Mesenchymal stem cell (in vitro differentiated cells and primary cell): ENCODE measurements around the gene PIP5K1B.
A peak's percentile ranks its signal among the peaks of the same experiment; 100 is the strongest.

Experiments
- DNase-seq: peaks from one replicate; pipeline ENCODE4 v3.0.0-alpha.2; 2013
- H2AFZ ChIP-seq: one replicate; pipeline ENCODE4 v1.6.1; 2013; ENCODE audit warnings: low read depth, mild to moderate bottlenecking, control low read depth, inconsistent platforms, low read length, moderate library complexity
- H2AK5ac ChIP-seq: 2 replicates; pipeline ENCODE4 v1.6.1; 2013; ENCODE audit warnings: low read length, moderate library complexity, mild to moderate bottlenecking, inconsistent platforms; ENCODE audit not compliant: severe bottlenecking
- H2BK120ac ChIP-seq: one replicate; pipeline ENCODE4 v1.6.1; 2013; ENCODE audit warnings: low read depth, mild to moderate bottlenecking, inconsistent platforms, low read length, moderate library complexity
- H2BK12ac ChIP-seq, 2 experiments: one replicate each; pipeline ENCODE4 v1.6.1; 2013; ENCODE audit warnings: inconsistent platforms in 2 of 2, low read length in 2 of 2, mild to moderate bottlenecking in 2 of 2, moderate library complexity in 2 of 2, control low read depth in 1 of 2
- H2BK15ac ChIP-seq: one replicate; pipeline ENCODE4 v1.6.1; 2013; ENCODE audit warnings: mild to moderate bottlenecking, low read depth, inconsistent platforms; ENCODE audit not compliant: poor library complexity, severe bottlenecking
- H2BK5ac ChIP-seq: 2 replicates; pipeline ENCODE4 v1.6.1; 2013; ENCODE audit warnings: low read depth, mild to moderate bottlenecking, low read length, control low read depth, inconsistent platforms; ENCODE audit not compliant: poor library complexity, severe bottlenecking
- H3K14ac ChIP-seq, 2 experiments: one replicate each; pipeline ENCODE4 v1.6.1; 2013; ENCODE audit warnings: inconsistent platforms in 2 of 2, low read length in 2 of 2, control low read depth in 1 of 2, mild to moderate bottlenecking in 1 of 2, moderate library complexity in 1 of 2
- H3K18ac ChIP-seq, 2 experiments: one replicate each; pipeline ENCODE4 v1.6.1; 2013; ENCODE audit warnings: inconsistent platforms in 2 of 2, low read length in 2 of 2, control low read depth in 1 of 2, low read depth in 1 of 2, mild to moderate bottlenecking in 1 of 2
- H3K23ac ChIP-seq, 2 experiments: one replicate each; pipeline ENCODE4 v1.6.1; 2013; ENCODE audit warnings: inconsistent platforms in 2 of 2, low read length in 2 of 2, mild to moderate bottlenecking in 2 of 2, moderate library complexity in 2 of 2, control low read depth in 1 of 2
- H3K27ac ChIP-seq: 2 replicates; pipeline ENCODE4 v1.5.1; 2013; ENCODE audit warnings: mild to moderate bottlenecking, moderate library complexity, low read length, control low read depth, inconsistent platforms; ENCODE audit not compliant: poor library complexity, severe bottlenecking
- H3K27me3 ChIP-seq, 2 experiments: 2 replicates each; pipeline versions ENCODE4 v1.6.1 to v1.7.0; 2013; ENCODE audit warnings: low read length in 2 of 2, mild to moderate bottlenecking in 2 of 2, moderate library complexity in 2 of 2, control low read depth in 1 of 2, inconsistent platforms in 1 of 2; ENCODE audit not compliant: control insufficient read depth in 1 of 2, insufficient read depth in 1 of 2
- H3K36me3 ChIP-seq, 2 experiments: 2 replicates each; pipeline versions ENCODE4 v1.6.1 to v1.7.0; 2013; ENCODE audit warnings: low read length in 2 of 2, control low read depth in 1 of 2, inconsistent platforms in 1 of 2, low read depth in 1 of 2, mild to moderate bottlenecking in 1 of 2; ENCODE audit not compliant: insufficient read depth in 2 of 2, control insufficient read depth in 1 of 2
- H3K4ac ChIP-seq, 2 experiments: one replicate each; pipeline ENCODE4 v1.6.1; 2013; ENCODE audit warnings: inconsistent platforms in 2 of 2, low read length in 2 of 2, mild to moderate bottlenecking in 2 of 2, moderate library complexity in 2 of 2, control low read depth in 1 of 2, low read depth in 1 of 2
- H3K4me1 ChIP-seq: 2 replicates; pipeline ENCODE4 v1.6.1; 2013; ENCODE audit warnings: low read depth, low read length, control low read depth; ENCODE audit not compliant: control insufficient read depth, insufficient read depth
- H3K4me2 ChIP-seq: 2 replicates; pipeline ENCODE4 v1.6.1; 2013; ENCODE audit warnings: low read length, mild to moderate bottlenecking, inconsistent platforms; ENCODE audit not compliant: poor library complexity, severe bottlenecking
- H3K4me3 ChIP-seq, 2 experiments: 2 replicates each; pipeline versions ENCODE4 v1.5.1 to v1.7.0; 2013; ENCODE audit warnings: low read length in 2 of 2, mild to moderate bottlenecking in 2 of 2, control low read depth in 1 of 2, low read depth in 1 of 2; ENCODE audit not compliant: insufficient read depth in 1 of 2
- H3K79me1 ChIP-seq: replicated peaks from 2 replicates; pipeline ENCODE4 v1.6.1; 2013; ENCODE audit warnings: mild to moderate bottlenecking, control low read depth, low read length, inconsistent platforms; ENCODE audit not compliant: poor library complexity, severe bottlenecking
- H3K9ac ChIP-seq: 2 replicates; pipeline ENCODE4 v1.7.0; 2013; ENCODE audit warnings: mild to moderate bottlenecking, low read length, moderate library complexity
- H3K9me3 ChIP-seq: 2 replicates; pipeline ENCODE4 v1.7.0; 2013; ENCODE audit warnings: mild to moderate bottlenecking, low read length; ENCODE audit not compliant: control insufficient read depth
- H4K8ac ChIP-seq: one replicate; pipeline ENCODE4 v1.6.1; 2013; ENCODE audit warnings: inconsistent platforms, mild to moderate bottlenecking, low read length, moderate library complexity
- H4K91ac ChIP-seq: one replicate; pipeline ENCODE4 v1.6.1; 2013; ENCODE audit warnings: mild to moderate bottlenecking, low read length, inconsistent platforms
- WGBS: methylation state at CpG from one replicate; pipeline ENCODE4 v1.1.7; 2013; ENCODE audit warnings: mixed read lengths; 5-methylcytosine and 5-hydroxymethylcytosine counted together

Gene PIP5K1B

GRCh38 chr9:68869022-68869421, 164.0 kb downstream of the PIP5K1B start:
- no peak overlapping the region for H3K18ac ChIP-seq
- no peak overlapping the region for H2BK5ac ChIP-seq
- no peak overlapping the region for H2BK12ac ChIP-seq
- no peak overlapping the region for H2BK15ac ChIP-seq
- WGBS = 91% methylated on average over 3 of the region's 3 CpGs
- H2AK5ac ChIP-seq = no peak overlapping the region
- H3K23ac ChIP-seq = no peak overlapping the region
- H2AFZ ChIP-seq = no peak overlapping the region
- no peak overlapping the region for H3K4ac ChIP-seq
- H3K4me2 ChIP-seq = no peak overlapping the region
- H3K9ac ChIP-seq = no peak overlapping the region
- no peak overlapping the region for H3K4me3 ChIP-seq
- peaks cover 4% of the 10 kb centered on the region in 2 experiments for H3K27me3 ChIP-seq
- no peak overlapping the region for H4K8ac ChIP-seq
- H3K9me3 ChIP-seq = no peaks in the 10 kb centered on the region
- no peaks in the 10 kb centered on the region for H3K4me1 ChIP-seq
- H3K14ac ChIP-seq = no peak overlapping the region
- no peak overlapping the region for H3K27ac ChIP-seq
- no peak for DNase-seq
- no peak overlapping the region for H2BK120ac ChIP-seq
- H4K91ac ChIP-seq = no peak overlapping the region
- H3K79me1 ChIP-seq = no peaks in the 10 kb centered on the region
- H3K36me3 ChIP-seq = no peaks in the 10 kb centered on the region

DNA sequence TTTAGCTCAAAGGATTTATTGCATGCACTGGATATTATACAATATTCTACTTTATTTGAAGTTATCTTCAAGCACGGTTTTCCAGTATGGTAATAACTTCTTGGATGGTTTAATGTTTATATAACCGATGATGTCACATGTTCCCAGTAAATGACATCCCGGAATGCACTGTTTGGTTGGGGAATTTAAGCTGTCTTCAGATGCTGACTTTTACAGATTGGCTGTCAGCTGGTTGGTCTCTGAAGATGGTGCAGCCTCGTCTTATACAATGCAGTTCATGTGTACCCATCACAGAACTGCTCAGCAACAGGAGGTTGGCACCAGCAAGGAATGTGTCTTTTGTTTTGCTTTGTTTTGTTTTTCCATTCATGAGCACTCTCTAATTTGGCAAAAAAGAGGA, 165.0 kb downstream of the PIP5K1B start:
- Histone ChIP-seq H3K23ac (no peak overlapping the region), H2BK120ac (no peak overlapping the region), H3K9ac (no peak overlapping the region), H2AFZ (no peak overlapping the region), H3K9me3 (no peaks in the 10 kb centered on the region), H3K36me3 (no peaks in the 10 kb centered on the region), H3K4ac (no peak overlapping the region), H3K79me1 (no peaks in the 10 kb centered on the region), H4K8ac (no peak overlapping the region), H2AK5ac (no peak overlapping the region), H3K14ac (no peak overlapping the region), H4K91ac (no peak overlapping the region), H2BK12ac (no peak overlapping the region), H3K4me1 (no peaks in the 10 kb centered on the region), H3K27me3 (peaks cover 4% of the 10 kb centered on the region in 2 experiments), H2BK15ac (no peak overlapping the region), H2BK5ac (no peak overlapping the region), H3K4me3 (no peak overlapping the region), H3K18ac (no peak overlapping the region), H3K4me2 (no peak overlapping the region), H3K27ac (no peak overlapping the region)
- DNase-seq = no peak
- 78% methylated on average over 4 of the region's 4 CpGs for WGBS

DNA sequence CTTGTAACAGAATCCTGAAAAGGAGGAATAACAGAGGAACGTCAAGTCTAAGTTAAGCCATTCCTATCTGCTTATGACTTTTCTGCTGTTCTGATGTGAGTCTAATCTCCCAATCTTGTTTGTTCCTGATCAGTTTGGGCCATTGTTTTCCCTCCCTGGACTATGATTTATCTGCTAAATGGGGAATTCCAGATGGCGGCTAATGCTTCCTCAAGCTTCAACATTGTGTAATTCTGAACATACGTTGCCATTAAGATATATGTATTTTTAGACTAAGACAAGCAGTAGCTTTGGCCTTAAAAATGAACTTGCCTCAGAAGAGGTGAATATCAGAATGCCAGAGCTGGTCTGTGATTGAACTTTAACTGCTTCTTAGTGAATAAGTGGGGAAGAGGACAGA, 166.2 kb downstream of the PIP5K1B start:
- H2AK5ac ChIP-seq = no peak overlapping the region
- H3K36me3 ChIP-seq = no peaks in the 10 kb centered on the region
- no peaks in the 10 kb centered on the region for H3K79me1 ChIP-seq
- no peak overlapping the region for H2BK15ac ChIP-seq
- H2AFZ ChIP-seq = no peak overlapping the region
- no peak overlapping the region for H3K4me3 ChIP-seq
- no peak overlapping the region for H4K91ac ChIP-seq
- no peaks in the 10 kb centered on the region for H3K9me3 ChIP-seq
- H3K14ac ChIP-seq = no peak overlapping the region
- no peak overlapping the region for H3K27ac ChIP-seq
- H2BK12ac ChIP-seq = no peak overlapping the region
- no peak for DNase-seq
- H3K23ac ChIP-seq = no peak overlapping the region
- H3K4me2 ChIP-seq = no peak overlapping the region
- no peak overlapping the region for H2BK5ac ChIP-seq
- H3K18ac ChIP-seq = no peak overlapping the region
- H4K8ac ChIP-seq = no peak overlapping the region
- H3K27me3 ChIP-seq = peaks cover 4% of the 10 kb centered on the region in 2 experiments
- no peaks in the 10 kb centered on the region for H3K4me1 ChIP-seq
- H3K4ac ChIP-seq = no peak overlapping the region
- 89% methylated on average over 2 of the region's 3 CpGs for WGBS
- H3K9ac ChIP-seq = no peak overlapping the region
- no peak overlapping the region for H2BK120ac ChIP-seq

GRCh38 chr9:68872026-68872501, 167.0 kb downstream of the PIP5K1B start:
- peaks cover 4% of the 10 kb centered on the region in 2 experiments for H3K27me3 ChIP-seq
- no peak overlapping the region for H3K14ac ChIP-seq
- H3K4me3 ChIP-seq = no peak overlapping the region
- H2BK15ac ChIP-seq = no peak overlapping the region
- WGBS = 30% methylated on average over 7 of the region's 8 CpGs
- peak overlapping the region in 1 of 2 experiments; percentile 29 for H2BK12ac ChIP-seq
- no peaks in the 10 kb centered on the region for H3K36me3 ChIP-seq
- no peak overlapping the region for H4K8ac ChIP-seq
- H2BK120ac ChIP-seq = peak overlapping the region; percentile 2
- H2AFZ ChIP-seq = no peak overlapping the region
- H2BK5ac ChIP-seq = no peak overlapping the region
- DNase-seq = no peak
- H3K79me1 ChIP-seq = no peaks in the 10 kb centered on the region
- H3K4ac ChIP-seq = peak overlapping the region in 1 of 2 experiments; percentile 5
- H2AK5ac ChIP-seq = no peak overlapping the region
- no peak overlapping the region for H3K18ac ChIP-seq
- H4K91ac ChIP-seq = no peak overlapping the region
- no peaks in the 10 kb centered on the region for H3K4me1 ChIP-seq
- no peaks in the 10 kb centered on the region for H3K9me3 ChIP-seq
- no peak overlapping the region for H3K23ac ChIP-seq
- H3K9ac ChIP-seq = no peak overlapping the region
- no peak overlapping the region for H3K27ac ChIP-seq
- no peak overlapping the region for H3K4me2 ChIP-seq
